Gastrocnemius medialis (tissue), 4 donors: Measurements from ENCODE around the gene SLC35F5. TPM values are rescaled to one million over a fixed set of nuclear protein-coding genes. Genes with fewer than 3 reads are reported as not detected.
"Not testable (repeated sequence)": the region's sequence is repeated elsewhere in the genome, so short reads cannot be mapped to it uniquely, and the experiment has no call there.

Experiments
- ATAC-seq, 2 donors: fragments of 150-250 bp; one replicate each; pipeline ENCODE4 v1.9.1; 2016
- DNase-seq, 2 donors: peaks; one replicate each; pipeline ENCODE4 v3.0.0-alpha.2; 2019
- H3K27ac ChIP-seq, 4 donors: fragments of 200-600 bp; sonication (generic); 1 replicate in 1 of 4; 2 replicates in 3 of 4; pipeline ENCODE4 v1.5.1; 2016 to 2018; ENCODE audit warnings: mild to moderate bottlenecking in 2 of 4, moderate library complexity in 1 of 4
- H3K27me3 ChIP-seq, 3 donors: fragments of 200-600 bp; sonication (generic) in 2 of 3; 1 replicate in 1 of 3; 2 replicates in 2 of 3; pipeline versions ENCODE4 v1.5.1 to v1.6.0; 2016 to 2019; ENCODE audit warnings: mild to moderate bottlenecking in 1 of 3, moderate library complexity in 1 of 3
- H3K36me3 ChIP-seq, 2 donors: fragments of 200-600 bp; sonication (generic) in 1 of 2; one replicate each; pipeline ENCODE4 v1.5.1; 2017 to 2018
- H3K4me1 ChIP-seq, 2 donors: fragments of 200-600 bp; sonication (generic) in 1 of 2; one replicate each; pipeline ENCODE4 v1.5.1; 2016 to 2017; ENCODE audit warnings: mild to moderate bottlenecking in 2 of 2
- H3K4me3 ChIP-seq, 4 donors: fragments of 200-600 bp; sonication (generic) in 3 of 4; 1 replicate in 1 of 4; 2 replicates in 3 of 4; pipeline ENCODE4 v1.5.1; 2016 to 2019; ENCODE audit warnings: mild to moderate bottlenecking in 2 of 4
- H3K9me3 ChIP-seq, 3 donors: fragments of 200-600 bp; sonication (generic) in 2 of 3; 1 replicate in 1 of 3; 2 replicates in 2 of 3; pipeline ENCODE4 v1.5.1; 2016 to 2019
- CTCF ChIP-seq, 5 experiments: fragments of 450-650 bp in 3 of 5; fragments of 200-600 bp in 2 of 5; sonication (generic) in 2 of 5; IDR thresholded peaks in 4 of 5; conservative IDR thresholded peaks in 1 of 5; 1 replicate in 4 of 5; 2 replicates in 1 of 5; pipeline ENCODE4 v1.5.1; 2016 to 2019; ENCODE audit warnings: antibody characterized with exemption in 5 of 5, mild to moderate bottlenecking in 3 of 5, moderate library complexity in 3 of 5
- POLR2A ChIP-seq, 2 donors: fragments of 450-650 bp; IDR thresholded peaks; one replicate each; pipeline ENCODE4 v1.6.1; 2017; ENCODE audit warnings: antibody characterized with exemption in 2 of 2, mild to moderate bottlenecking in 2 of 2, moderate library complexity in 2 of 2
- in situ Hi-C, 4 donors: fragments of 200-750 bp; cut with MboI; loops; one replicate each; pipeline versions ENCODE4 v1.15.0 to v1.8.0; 2017; ENCODE audit warnings: low sequenced_read_pairs in 4 of 4
- intact Hi-C: fragments of 100-400 bp; cut with DNase I; formaldehyde crosslinking; loops from one replicate; pipeline ENCODE4 v1.15.1; 2023; ENCODE audit warnings: low total_unique reads
- total RNA-seq, 4 donors: library from RNA; depleted of rRNA; stranded (reverse); fragments of >200 nt; gene quantifications; one replicate each; pipeline versions ENCODE4 v1.1.0 to v1.2.3, GENCODE V29; 2016

Gene SLC35F5
- total RNA-seq, 4 donors from 2014 or later: 31.4 to 62.6 (median 49.3) TPM

- DNase-seq: no peak
- Histone ChIP-seq H3K4me1 (no peaks in the 10 kb centered on the region), H3K9me3 (no peaks in the 10 kb centered on the region), H3K36me3 (no peaks in the 10 kb centered on the region), H3K27ac (no peak overlapping the region), H3K27me3 (no peaks in the 10 kb centered on the region), H3K4me3 (no peak overlapping the region)
- in situ Hi-C loops (no loop called here), intact Hi-C loops (no loop called here)
- ATAC-seq: no peak
- TF ChIP-seq POLR2A (IDR thresholded peaks at IDR 0.05): no peak
- TF ChIP-seq CTCF (IDR thresholded peaks at IDR 0.05 in 4 of 5, conservative IDR thresholded peaks at IDR 0.05 in 1 of 5): no peak
Measured at GRCh38 chr2:113777371-113777770, 20.9 kb upstream of the SLC35F5 start.

- Histone ChIP-seq H3K27ac (no peak overlapping the region), H3K36me3 (no peaks in the 10 kb centered on the region), H3K27me3 (no peaks in the 10 kb centered on the region), H3K4me3 (no peak overlapping the region), H3K9me3 (no peaks in the 10 kb centered on the region), H3K4me1 (no peaks in the 10 kb centered on the region)
- TF ChIP-seq POLR2A (IDR thresholded peaks at IDR 0.05) (no peak), CTCF (IDR thresholded peaks at IDR 0.05 in 4 of 5, conservative IDR thresholded peaks at IDR 0.05 in 1 of 5) (no peak)
- DNase-seq (no peak), ATAC-seq (no peak)
- intact Hi-C loops: no loop called here
- in situ Hi-C loops: no loop called here
Measured at GRCh38 chr2:113776949-113777348, 20.5 kb upstream of the SLC35F5 start.

- intact Hi-C loops, H3K4me3 ChIP-seq, H3K27me3 ChIP-seq, in situ Hi-C loops, H3K36me3 ChIP-seq, H3K4me1 ChIP-seq, DNase-seq, H3K9me3 ChIP-seq, H3K27ac ChIP-seq, ATAC-seq: not testable (repeated sequence)
Measured at GRCh38 chr2:113774616-113775015, 18.2 kb upstream of the SLC35F5 start.

- no peak for TF ChIP-seq POLR2A (IDR thresholded peaks at IDR 0.05)
- TF ChIP-seq CTCF (IDR thresholded peaks at IDR 0.05 in 4 of 5, conservative IDR thresholded peaks at IDR 0.05 in 1 of 5): no peak
- no peaks in the 10 kb centered on the region for H3K27me3 ChIP-seq
- DNase-seq (no peak), ATAC-seq (no peak)
- H3K9me3 ChIP-seq: no peaks in the 10 kb centered on the region
- no peak overlapping the region for H3K27ac ChIP-seq
- in situ Hi-C loops: no loop called here
- H3K4me3 ChIP-seq: no peak overlapping the region
- no peaks in the 10 kb centered on the region for H3K4me1 ChIP-seq
- H3K36me3 ChIP-seq: no peaks in the 10 kb centered on the region
- intact Hi-C loops: loop anchor here (2.0 kb wide), 1 partner anchor 14 kb away; no protein-coding TSS in a partner anchor
Measured at GRCh38 chr2:113770929-113771328, 14.5 kb upstream of the SLC35F5 start.

GRCh38 chr2:113769555-113769954 is 13.1 kb upstream of the SLC35F5 start:
- H3K9me3 ChIP-seq: no peaks in the 10 kb centered on the region
- intact Hi-C loops (no loop called here), in situ Hi-C loops (no loop called here)
- no peak for ATAC-seq
- no peaks in the 10 kb centered on the region for H3K27me3 ChIP-seq
- TF ChIP-seq POLR2A (IDR thresholded peaks at IDR 0.05) (no peak), CTCF (IDR thresholded peaks at IDR 0.05 in 4 of 5, conservative IDR thresholded peaks at IDR 0.05 in 1 of 5) (no peak)
- H3K4me1 ChIP-seq: no peaks in the 10 kb centered on the region
- no peaks in the 10 kb centered on the region for H3K36me3 ChIP-seq
- H3K27ac ChIP-seq: no peak overlapping the region
- DNase-seq: no peak
- H3K4me3 ChIP-seq: no peak overlapping the region
